Aorta (tissue), 5 donors: ENCODE measurements around the gene CSNK2B. TPM values are rescaled to one million over a fixed set of nuclear protein-coding genes. Genes with fewer than 3 reads are reported as not detected.
A peak's percentile ranks its signal among the peaks of the same experiment; 100 is the strongest.

Source experiments
- ATAC-seq: fragments of 200-7000 bp; cut with Tn5 transposase; one replicate; pipeline ENCODE4 v1.9.1; 2022; ENCODE audit warnings: moderate library complexity; ENCODE audit not compliant: low FRiP score
- DNase-seq, 2 donors: peaks; one replicate each; pipeline ENCODE4 v3.0.0-alpha.2; 2020
- H3K27ac ChIP-seq, 2 donors: one replicate each; pipeline ENCODE4 v1.5.1; 2013; ENCODE audit warnings: low read length in 2 of 2, mild to moderate bottlenecking in 2 of 2, moderate library complexity in 2 of 2, control low read depth in 1 of 2, inconsistent platforms in 1 of 2, low read depth in 1 of 2
- H3K27me3 ChIP-seq, 2 donors: one replicate each; pipeline ENCODE4 v1.6.1; 2013; ENCODE audit warnings: control low read depth in 1 of 2, low read length in 1 of 2, mild to moderate bottlenecking in 1 of 2, moderate library complexity in 1 of 2; ENCODE audit not compliant: insufficient read depth in 2 of 2, control insufficient read depth in 1 of 2
- H3K36me3 ChIP-seq, 2 donors: one replicate each; pipeline ENCODE4 v1.6.1; 2013; ENCODE audit warnings: control low read depth in 1 of 2, low read length in 1 of 2, mild to moderate bottlenecking in 1 of 2; ENCODE audit not compliant: insufficient read depth in 2 of 2, control insufficient read depth in 1 of 2
- H3K4me1 ChIP-seq, 2 donors: one replicate each; pipeline ENCODE4 v1.6.1; 2013; ENCODE audit warnings: low read length in 2 of 2, control low read depth in 1 of 2, mild to moderate bottlenecking in 1 of 2, moderate library complexity in 1 of 2; ENCODE audit not compliant: insufficient read depth in 2 of 2, control insufficient read depth in 1 of 2
- H3K4me3 ChIP-seq, 2 donors: one replicate each; pipeline ENCODE4 v1.5.1; 2013; ENCODE audit warnings: low read length in 2 of 2, control low read depth in 1 of 2, mild to moderate bottlenecking in 1 of 2
- H3K9me3 ChIP-seq: one replicate; pipeline ENCODE4 v1.6.1; 2013; ENCODE audit warnings: mild to moderate bottlenecking, low read length; ENCODE audit not compliant: control insufficient read depth
- WGBS, 2 donors: extraction: QIAGEN DNeasy Blood & Tissue Kit; methylation state at CpG; one replicate each; pipeline ENCODE4 v1.1.7; 2013; 5-methylcytosine and 5-hydroxymethylcytosine counted together
- intact Hi-C, 2 donors: fragments of 100-400 bp; cut with DNase I; formaldehyde crosslinking; loops; one replicate each; pipeline versions ENCODE4 v1.14.2 to v1.15.0; 2022
- polyA plus RNA-seq, 2 donors: library from polyadenylated mRNA; stranded (reverse); fragments of 200-250 nt; gene quantifications; one replicate each; pipeline ENCODE4 v1.2.3, GENCODE V29; 2013
- total RNA-seq, 2 donors: library from RNA; stranded (reverse); fragmentation: NEBNext Ultra II Directional; extraction: Animal tissue kit (Norgen Biotek cat#: 25700); gene quantifications; one replicate each; pipeline ENCODE4 v1.2.1, GENCODE V29; 2021
- donor health status: healthy with polysubstance abuse.
- donor health status: Bipolar disorder and iron deficiency.
- donor health status: DM: no; HTN: no; CAD: no.
- donor health status: DM: no; HTN: no; CAD: no.
- donor health status: DM: yes; HTN: yes; CAD: no.

Gene CSNK2B
- total and polyA plus RNA-seq, 4 donors, result 100 to 191 (median 114) TPM

GRCh38 chr6:31676904-31677303 is 11.0 kb downstream of the CSNK2B start:
- Histone ChIP-seq H3K27me3 (no peaks in the 10 kb centered on the region), H3K9me3 (no peaks in the 10 kb centered on the region), H3K36me3 (peaks cover 0 to 1% of the 10 kb centered on the region in 2 donors), H3K27ac (no peak overlapping the region), H3K4me3 (no peak overlapping the region), H3K4me1 (no peaks in the 10 kb centered on the region)
- no peak for DNase-seq
- intact Hi-C loops, result no loop called here
- 52 to 60% methylated on average over 6 of the region's 6 CpGs for WGBS, 2 donors
- ATAC-seq, result no peak

GRCh38 chr6:31677955-31678354 is 12.1 kb downstream of the CSNK2B start:
- ATAC-seq (no peak), DNase-seq (no peak)
- 73 to 76% methylated on average over 8 of the region's 8 CpGs for WGBS, 2 donors
- Histone ChIP-seq H3K36me3 (no peaks in the 10 kb centered on the region), H3K27me3 (no peaks in the 10 kb centered on the region), H3K4me1 (no peaks in the 10 kb centered on the region), H3K4me3 (no peak overlapping the region), H3K27ac (no peak overlapping the region), H3K9me3 (no peaks in the 10 kb centered on the region)
- intact Hi-C loops, result no loop called here

GRCh38 chr6:31680226-31681134 is 14.6 kb downstream of the CSNK2B start, which contains the start of gene LY6G5C:
Gene LY6G5C, minus strand, starts transcription at chr6:31681067. Its CDS starts 694 bp downstream, at chr6:31680373.
- Histone ChIP-seq H3K9me3 (no peaks in the 10 kb centered on the region), H3K27me3 (no peaks in the 10 kb centered on the region), H3K4me1 (no peaks in the 10 kb centered on the region), H3K4me3 (peak within 1 kb of the TSS in 1 of 2 donors; percentile 56), H3K36me3 (no peaks in the 10 kb centered on the region), H3K27ac (no peak within 1 kb of the TSS)
- WGBS, 2 donors, result 11 to 12% methylated on average over 17 of the region's 17 CpGs
- intact Hi-C loops, result loop anchor here (2.0 to 10.0 kb wide), 7 partner anchors 48 to 272 kb away; partner anchors contain the start of genes DDAH2 (in 1 of the 2), EHMT2 (in 1 of the 2) and NEU1 (in 1 of the 2)
- ATAC-seq, result peak; percentile 94
- peak; percentile 90 to 93 for DNase-seq

- intact Hi-C loops, result loop anchor here (2.0 to 10.0 kb wide), 7 partner anchors 48 to 271 kb away; partner anchors contain the start of genes DDAH2 (in 1 of the 2), EHMT2 (in 1 of the 2) and NEU1 (in 1 of the 2)
- Histone ChIP-seq H3K4me3 (peak overlapping the region in 1 of 2 donors; percentile 56), H3K27me3 (no peaks in the 10 kb centered on the region), H3K27ac (no peak overlapping the region), H3K9me3 (no peaks in the 10 kb centered on the region), H3K4me1 (no peaks in the 10 kb centered on the region), H3K36me3 (peaks cover 0 to under 1% of the 10 kb centered on the region in 2 donors)
- 1% methylated on average over 40 of the region's 40 CpGs for WGBS, 2 donors
- DNase-seq (peak; percentile 68 to 85), ATAC-seq (peak; percentile 79)
These were observed 15.3 kb downstream of the CSNK2B start for GRCh38 chr6:31681135-31681671.

- intact Hi-C loops, result loop anchor here (5.0 to 10.0 kb wide), 5 partner anchors 89 to 269 kb away; partner anchors contain the start of genes EHMT2 (in 1 of the 2) and NEU1 (in 1 of the 2)
- Histone ChIP-seq H3K27ac (no peak overlapping the region), H3K9me3 (no peaks in the 10 kb centered on the region), H3K36me3 (peaks cover 0 to 3% of the 10 kb centered on the region in 2 donors), H3K27me3 (no peaks in the 10 kb centered on the region), H3K4me3 (no peak overlapping the region), H3K4me1 (no peaks in the 10 kb centered on the region)
- ATAC-seq, result no peak
- DNase-seq, result no peak
- 76 to 80% methylated on average over 13 of the region's 13 CpGs for WGBS, 2 donors
These were observed 17.7 kb downstream of the CSNK2B start for GRCh38 chr6:31683591-31683990.

- Histone ChIP-seq H3K4me3 (no peak overlapping the region), H3K27me3 (no peaks in the 10 kb centered on the region), H3K4me1 (no peaks in the 10 kb centered on the region), H3K9me3 (no peaks in the 10 kb centered on the region), H3K27ac (no peak overlapping the region), H3K36me3 (peaks cover 0 to 3% of the 10 kb centered on the region in 2 donors)
- ATAC-seq, result no peak
- intact Hi-C loops, result loop anchor here (10.0 kb wide), 2 partner anchors 148 to 178 kb away; partner anchors contain the start of gene NEU1 (in 1 of the 2)
- 79 to 80% methylated on average over 5 of the region's 5 CpGs for WGBS, 2 donors
- DNase-seq, result no peak
These were observed 20.6 kb downstream of the CSNK2B start for GRCh38 chr6:31686483-31686882.

GRCh38 chr6:31687321-31687720 is 21.4 kb downstream of the CSNK2B start:
- Histone ChIP-seq H3K4me1 (no peaks in the 10 kb centered on the region), H3K4me3 (no peak overlapping the region), H3K27me3 (no peaks in the 10 kb centered on the region), H3K27ac (no peak overlapping the region), H3K36me3 (peaks cover 0 to 6% of the 10 kb centered on the region in 2 donors), H3K9me3 (no peaks in the 10 kb centered on the region)
- intact Hi-C loops, result loop anchor here (10.0 kb wide), 2 partner anchors 147 to 177 kb away; partner anchors contain the start of gene NEU1 (in 1 of the 2)
- 84 to 87% methylated on average over 8 of the region's 8 CpGs for WGBS, 2 donors
- ATAC-seq, result no peak
- no peak for DNase-seq

- ATAC-seq, result no peak
- intact Hi-C loops, result loop anchor here (10.0 kb wide), 2 partner anchors 147 to 177 kb away; partner anchors contain the start of gene NEU1 (in 1 of the 2)
- 73 to 80% methylated on average over 14 of the region's 14 CpGs for WGBS, 2 donors
These were observed 22.2 kb downstream of the CSNK2B start for GRCh38 chr6:31687860-31688693.

More at GRCh38 chr6:31687860-31688693, 22.2 kb downstream of the CSNK2B start:
- DNase-seq, result no peak
- no peak overlapping the region for H3K27ac ChIP-seq
- H3K36me3 ChIP-seq, result peaks cover 0 to 6% of the 10 kb centered on the region in 2 donors
- no peak overlapping the region for H3K4me3 ChIP-seq
- no peaks in the 10 kb centered on the region for H3K9me3 ChIP-seq
- no peaks in the 10 kb centered on the region for H3K27me3 ChIP-seq
- no peaks in the 10 kb centered on the region for H3K4me1 ChIP-seq
